HG03520 (cell line): ENCODE results near the gene ANKRD23.
"Not testable (repeated sequence)": the region's sequence is repeated elsewhere in the genome, so short reads cannot be mapped to it uniquely, and the experiment has no call there.

Source experiments
- ATAC-seq: cut with Tn5 transposase; IDR thresholded peaks from one replicate; pipeline ENCODE4 v1.9.1; 2021; ENCODE audit warnings: mild to moderate bottlenecking, moderate library complexity; ENCODE audit not compliant: unreplicated experiment

ANKRD23 gene

DNA sequence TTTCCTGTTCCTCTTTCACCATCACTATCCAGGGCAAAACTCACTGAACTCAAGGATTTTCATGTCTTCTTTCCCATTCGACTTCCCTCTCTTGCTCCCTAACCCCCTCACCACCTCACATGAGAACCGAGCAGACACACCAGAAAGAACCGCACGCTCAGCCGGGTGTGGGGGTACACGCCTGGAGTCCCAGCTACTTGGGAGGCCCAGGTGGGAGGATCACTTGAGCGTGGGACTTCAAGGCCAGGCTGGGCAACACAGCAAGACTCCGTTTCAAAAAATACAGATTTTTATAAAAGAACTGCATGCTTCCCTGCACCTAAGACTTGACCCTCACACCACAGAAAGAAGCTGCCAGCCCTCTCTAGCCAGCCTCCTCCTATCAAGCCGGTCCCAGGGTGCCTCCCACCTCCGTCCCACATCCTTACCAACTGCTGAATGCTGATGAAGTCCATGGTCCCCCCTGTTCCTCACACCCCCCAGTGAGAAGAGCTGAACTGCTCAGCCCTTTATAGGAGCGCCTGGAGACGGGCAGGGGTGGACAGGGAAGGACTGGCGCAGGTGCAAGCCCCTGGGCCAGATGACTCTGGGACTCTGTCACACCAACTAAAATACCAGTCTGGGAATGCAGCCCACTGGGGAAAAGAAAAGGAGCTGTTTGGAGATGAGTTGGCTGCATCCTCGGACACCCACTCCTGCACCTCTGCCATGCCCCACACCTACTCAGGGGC lies at the start of gene ANKRD23:
Gene ANKRD23 (minus strand): TSS at position 484 of the 731 bp plus-strand sequence. CDS start 29 bp downstream, at position 455.
- ATAC-seq = no peak

DNA sequence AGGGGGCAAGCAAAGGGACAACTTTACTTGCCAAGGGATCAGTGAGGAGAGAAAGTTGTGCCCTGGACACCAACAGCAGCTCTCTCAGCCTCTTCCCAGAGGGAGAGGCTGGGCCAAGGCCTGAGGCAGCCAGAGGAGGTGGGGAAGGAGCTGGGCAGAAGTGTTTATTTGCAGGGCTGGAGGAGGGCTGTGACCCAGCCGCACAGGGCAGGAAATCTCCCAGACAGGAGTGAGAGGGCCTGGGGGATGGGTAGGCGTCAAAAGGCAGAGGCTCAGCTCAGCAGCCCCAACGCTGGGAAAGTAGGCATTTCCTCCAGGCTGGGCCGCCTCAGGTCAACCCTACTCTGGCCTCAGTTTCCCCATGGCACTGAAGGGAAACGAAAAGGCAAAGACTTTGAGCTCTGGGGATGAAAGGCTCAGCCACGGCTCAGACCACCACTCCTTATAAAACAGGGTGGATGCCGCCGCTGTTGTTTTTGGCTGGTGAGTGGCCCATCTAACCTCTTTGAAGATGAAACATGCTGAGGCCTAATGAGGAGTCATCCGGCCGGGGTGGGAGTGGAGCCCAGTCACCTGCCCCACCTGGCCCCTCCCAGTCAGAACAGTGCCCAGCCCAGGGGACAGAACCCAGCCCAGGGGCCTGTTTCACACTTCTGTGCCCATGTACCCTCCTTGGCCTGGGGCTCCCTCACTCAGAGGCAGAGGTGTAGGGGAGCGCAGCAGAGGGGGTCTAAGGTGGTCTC lies 47.9 kb upstream of the ANKRD23 start:
- no peak for ATAC-seq

DNA sequence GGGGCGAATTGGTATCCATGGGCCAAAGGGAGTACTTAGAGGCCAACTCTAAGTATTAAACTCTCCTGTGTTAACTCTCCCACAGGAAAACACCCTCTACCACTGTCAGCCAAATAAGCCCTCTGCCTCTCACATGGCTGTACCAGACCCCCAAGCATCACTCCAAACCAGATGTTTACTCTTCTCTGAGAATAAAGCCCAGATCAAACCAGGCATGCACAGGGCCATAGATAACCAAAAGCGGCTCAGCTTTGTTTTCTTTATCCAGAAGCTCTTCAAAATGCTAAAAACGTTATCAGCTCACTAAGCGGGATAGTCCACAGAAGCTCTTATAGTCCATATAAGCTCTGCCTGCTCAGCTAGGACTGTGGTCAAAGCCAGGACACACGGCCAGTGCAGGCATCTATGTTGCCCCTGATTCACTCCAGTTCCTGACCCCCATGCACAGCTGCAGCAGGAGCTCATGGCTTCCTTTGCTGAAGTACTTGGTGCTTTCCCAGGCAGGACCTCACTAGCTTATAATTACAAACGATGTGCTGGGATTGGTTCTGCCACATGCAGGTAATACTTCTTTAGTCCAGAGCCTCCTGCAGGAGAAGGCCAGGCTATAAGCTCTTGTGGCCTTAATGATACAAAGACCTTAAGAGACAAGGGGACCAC lies 47.0 kb upstream of the ANKRD23 start:
- no peak for ATAC-seq

DNA sequence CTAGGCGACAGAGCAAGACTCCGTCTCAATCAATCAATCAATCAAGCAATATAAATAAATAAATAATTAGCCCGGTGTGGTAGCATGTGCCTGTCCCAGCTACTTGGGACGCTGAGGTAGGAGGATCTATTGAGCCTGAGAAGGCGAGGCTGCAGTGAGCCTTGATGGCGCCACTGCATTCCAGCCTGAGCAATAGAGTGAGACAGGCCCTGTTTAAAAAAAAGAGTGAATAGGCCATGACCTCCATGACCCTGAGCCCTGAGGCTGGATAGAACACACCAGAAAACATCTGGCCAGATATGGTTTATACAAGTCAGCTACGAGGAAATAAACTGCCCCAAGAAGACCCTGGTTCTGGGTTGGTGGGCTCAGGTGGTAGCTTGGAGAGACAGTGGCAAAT lies 46.4 kb upstream of the ANKRD23 start:
- no peak for ATAC-seq

DNA sequence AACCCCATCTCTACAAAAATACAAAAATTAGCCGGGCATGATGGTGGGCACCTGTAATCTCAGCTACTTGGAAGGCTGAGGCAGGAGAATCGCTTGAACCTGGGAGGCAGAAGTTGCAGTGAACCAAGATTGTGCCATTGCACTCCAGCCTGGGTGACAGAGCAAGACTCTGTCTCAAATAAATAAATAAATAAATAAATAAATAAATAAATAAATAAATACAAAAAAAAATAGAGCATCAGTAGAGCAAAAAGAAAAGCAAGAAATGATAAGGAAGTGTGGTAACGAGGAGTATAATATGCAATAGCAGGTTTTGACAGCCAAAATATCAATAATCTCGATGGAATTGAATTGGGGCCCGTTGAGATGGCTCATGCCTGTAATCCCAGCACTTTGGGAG lies 45.7 kb upstream of the ANKRD23 start:
- not testable (repeated sequence) for ATAC-seq

DNA sequence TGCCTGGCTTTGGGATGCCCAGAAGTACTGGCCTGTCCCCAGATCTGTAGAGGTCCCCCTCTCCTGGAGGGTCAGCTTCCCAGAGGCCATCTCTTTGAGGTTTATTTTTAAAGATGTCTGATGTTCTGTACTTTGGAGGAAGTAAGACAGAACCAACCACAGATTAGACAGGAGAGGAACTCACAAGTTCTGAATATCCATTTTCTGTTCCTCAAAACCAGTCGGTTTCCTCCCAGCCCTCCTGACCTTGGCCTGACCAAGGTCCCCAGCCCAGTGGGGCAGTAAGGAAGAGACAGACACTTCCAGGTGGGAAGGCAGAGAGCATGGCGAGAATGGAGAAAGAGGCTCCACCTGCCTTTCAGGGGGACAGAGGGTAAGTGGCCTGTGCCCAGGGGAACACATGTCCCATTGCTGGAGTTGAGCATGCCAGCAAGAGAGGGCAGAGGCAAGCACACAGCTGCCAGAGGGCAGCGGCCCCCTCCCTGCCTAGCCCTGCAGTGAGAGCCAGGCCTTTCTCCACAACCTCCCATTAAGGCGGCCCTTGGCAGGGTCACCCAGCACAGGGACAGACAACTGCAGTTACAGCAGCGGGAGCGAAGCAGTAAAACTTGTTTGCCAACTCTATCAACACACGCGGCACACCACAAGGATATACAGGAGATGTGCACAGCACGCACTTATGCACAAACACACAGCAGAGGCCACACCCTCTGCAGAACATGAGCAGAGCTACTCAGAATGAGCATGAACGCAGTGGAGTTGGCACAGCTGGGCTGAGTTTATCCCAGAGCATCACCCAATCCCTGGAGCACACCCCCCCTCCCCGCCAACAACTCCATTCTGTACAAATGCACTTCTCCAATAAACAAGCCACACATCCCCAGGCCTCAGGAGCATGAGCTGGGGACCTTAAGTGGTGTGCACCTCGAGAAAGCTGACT lies 44.5 kb upstream of the ANKRD23 start:
- ATAC-seq = no peak

DNA sequence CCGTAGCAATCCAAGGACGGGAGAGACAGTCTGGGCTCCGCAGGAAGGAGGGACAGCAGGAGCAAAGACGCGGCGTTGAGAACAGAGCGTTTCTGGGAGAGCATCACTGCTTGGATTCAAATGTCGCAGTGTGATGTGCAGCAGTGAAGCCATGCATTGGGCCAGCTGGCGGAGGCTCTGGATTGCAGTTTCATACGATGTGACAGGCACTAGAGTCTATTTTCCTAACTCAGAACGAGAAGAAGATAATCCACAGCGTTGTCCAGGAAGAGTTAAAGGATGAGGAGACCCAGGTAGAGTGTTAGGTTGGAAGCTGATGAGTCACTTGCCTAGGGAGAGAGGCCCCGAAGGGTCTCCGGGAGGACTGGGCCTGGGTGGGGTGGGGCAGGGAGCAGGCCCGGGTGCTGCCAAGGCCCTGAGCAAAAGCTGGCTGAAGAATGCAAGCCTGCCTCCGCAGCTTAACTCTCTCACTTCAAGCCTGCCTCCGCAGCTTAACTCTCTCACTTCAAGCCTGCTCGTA lies 43.7 kb upstream of the ANKRD23 start:
- no peak for ATAC-seq

DNA sequence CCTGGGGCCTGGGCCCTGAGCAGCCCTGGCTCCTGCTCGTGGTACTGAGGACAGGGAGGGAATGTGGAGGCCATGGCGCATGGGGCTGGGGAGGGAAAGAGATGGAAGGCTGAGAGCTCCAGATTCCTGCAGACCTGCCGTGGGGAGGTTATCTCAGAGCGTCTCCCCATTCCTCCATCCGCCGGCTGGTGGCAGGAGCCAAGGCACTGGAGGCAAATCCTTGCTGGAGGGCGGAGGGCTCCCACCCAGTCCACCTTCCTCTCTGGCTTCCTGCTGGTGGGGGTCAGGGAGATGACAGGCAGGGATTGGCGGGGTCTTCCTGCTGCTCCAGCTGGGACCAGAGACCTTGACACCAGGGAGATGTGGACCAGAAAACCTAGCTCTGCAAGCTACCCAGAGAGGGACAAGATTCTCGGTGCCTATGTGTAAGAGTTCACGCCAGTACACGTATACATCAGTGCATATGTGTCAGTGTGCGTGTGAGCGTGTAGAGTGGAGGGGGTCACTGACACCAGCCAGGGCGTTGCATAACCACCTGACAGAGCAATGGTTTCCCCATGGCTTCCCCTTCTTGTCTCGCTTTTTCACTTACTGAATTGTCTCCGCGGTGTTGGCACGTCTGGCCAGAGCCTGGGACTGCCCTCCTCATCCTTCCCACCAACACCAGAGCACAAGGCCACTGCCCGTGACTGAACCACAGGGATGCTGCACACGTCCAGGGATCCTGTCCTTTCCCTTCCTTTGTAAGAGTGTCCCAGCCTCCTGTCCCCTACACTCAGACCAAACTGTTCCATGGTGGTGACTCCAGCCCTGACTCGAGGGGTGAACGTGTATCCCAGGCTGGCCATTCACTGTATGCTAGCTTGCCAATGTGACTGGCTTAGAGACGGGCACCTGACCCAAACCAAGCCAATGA lies 41.9 kb upstream of the ANKRD23 start:
- ATAC-seq = no peak

DNA sequence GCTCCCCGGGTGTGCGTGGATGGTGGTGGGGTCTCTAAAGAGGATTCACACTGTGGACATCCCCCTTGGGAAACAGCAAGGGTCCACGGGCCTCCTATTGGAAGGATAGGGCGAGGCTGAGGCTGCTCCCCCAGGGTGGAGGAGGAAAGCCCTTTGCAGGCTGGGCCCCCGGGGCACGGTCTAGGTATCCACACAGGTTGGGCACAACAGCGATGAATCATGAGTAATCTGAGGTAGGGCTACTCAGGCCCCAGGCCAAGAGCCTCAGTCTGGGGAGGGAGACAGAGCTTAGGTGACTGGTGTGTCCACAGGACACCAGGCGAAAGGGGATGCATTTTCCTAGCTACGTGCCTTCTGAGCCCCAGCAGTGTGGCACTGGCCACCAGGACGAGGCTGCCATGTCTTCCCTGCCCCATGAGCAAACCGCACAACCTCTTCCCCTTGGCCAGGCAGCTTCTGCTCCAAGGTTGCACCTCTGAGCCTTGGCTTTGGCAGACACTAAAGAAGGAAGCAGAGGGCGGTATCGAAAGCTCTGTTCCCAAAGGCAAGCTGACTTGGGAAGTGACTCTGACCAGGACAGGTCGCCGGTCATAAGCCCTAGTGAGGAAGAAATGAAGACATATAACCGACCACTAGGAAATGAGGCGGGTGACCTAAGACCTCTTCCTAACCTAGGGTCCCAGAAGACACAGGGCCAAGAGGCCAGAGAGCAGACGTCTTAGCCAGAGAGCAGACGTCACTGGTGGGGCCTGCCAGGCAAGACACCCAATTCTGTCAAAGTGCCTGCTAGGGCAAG lies 40.7 kb upstream of the ANKRD23 start:
- no peak for ATAC-seq

DNA sequence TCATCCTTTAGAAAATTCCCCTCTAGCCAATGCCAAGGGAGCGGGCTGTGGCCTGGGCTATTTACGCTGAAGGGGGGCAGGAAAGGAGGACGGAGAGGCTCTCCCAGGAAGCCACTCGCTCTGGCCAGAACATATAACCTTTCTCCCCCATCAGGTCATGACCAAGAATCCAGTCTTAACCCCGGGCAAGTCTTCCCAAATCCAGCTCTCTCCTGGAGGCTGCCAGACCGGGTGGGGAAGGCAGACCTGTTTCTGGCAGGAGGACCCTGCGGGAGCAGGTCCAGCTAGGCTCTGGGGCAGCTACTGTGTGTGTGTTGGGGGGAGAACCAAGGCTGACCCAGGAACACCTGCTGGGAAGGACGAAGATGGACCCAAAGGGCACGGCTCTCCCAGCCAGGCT lies 39.5 kb upstream of the ANKRD23 start:
- no peak for ATAC-seq

DNA sequence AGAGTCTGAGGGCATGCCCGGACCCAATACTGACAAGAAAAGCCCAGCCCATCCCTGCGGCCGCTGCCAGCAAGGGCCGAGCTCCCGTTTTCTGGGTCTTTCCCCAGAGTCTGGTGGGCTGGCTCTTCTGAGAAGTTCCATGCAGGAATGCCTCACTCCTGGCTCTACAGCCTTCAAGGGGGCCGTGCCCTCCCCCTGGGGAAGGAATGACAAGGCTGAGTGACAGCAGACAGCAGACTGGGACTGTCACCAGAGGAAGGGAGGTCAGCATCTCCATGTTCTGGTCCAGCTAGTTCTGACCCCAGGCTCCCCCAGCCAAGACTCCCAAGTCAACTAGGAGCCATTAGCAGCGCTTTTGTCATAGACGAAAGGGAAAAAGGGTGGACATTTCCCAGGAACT lies 39.1 kb upstream of the ANKRD23 start:
- ATAC-seq = no peak

DNA sequence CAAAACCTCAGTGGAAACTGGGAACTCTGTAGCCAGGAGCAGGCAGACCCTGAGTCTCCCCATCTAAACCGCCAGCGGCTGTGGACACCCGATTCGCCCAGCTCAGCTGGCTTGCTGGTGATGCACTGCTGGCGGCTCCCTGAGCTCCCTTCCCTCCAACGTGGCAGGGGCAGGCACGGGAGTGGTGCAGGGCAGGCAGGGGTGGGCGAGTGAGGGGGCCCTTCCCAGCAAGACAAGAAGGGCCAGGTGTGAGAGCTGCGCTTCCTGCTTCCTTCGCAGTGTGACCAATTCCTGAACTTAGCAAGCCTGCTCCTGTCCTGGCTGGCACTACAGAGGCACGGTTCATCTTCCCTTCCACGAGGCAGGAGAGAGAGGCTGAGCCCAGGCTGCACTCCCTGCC lies 38.4 kb upstream of the ANKRD23 start:
- no peak for ATAC-seq

DNA sequence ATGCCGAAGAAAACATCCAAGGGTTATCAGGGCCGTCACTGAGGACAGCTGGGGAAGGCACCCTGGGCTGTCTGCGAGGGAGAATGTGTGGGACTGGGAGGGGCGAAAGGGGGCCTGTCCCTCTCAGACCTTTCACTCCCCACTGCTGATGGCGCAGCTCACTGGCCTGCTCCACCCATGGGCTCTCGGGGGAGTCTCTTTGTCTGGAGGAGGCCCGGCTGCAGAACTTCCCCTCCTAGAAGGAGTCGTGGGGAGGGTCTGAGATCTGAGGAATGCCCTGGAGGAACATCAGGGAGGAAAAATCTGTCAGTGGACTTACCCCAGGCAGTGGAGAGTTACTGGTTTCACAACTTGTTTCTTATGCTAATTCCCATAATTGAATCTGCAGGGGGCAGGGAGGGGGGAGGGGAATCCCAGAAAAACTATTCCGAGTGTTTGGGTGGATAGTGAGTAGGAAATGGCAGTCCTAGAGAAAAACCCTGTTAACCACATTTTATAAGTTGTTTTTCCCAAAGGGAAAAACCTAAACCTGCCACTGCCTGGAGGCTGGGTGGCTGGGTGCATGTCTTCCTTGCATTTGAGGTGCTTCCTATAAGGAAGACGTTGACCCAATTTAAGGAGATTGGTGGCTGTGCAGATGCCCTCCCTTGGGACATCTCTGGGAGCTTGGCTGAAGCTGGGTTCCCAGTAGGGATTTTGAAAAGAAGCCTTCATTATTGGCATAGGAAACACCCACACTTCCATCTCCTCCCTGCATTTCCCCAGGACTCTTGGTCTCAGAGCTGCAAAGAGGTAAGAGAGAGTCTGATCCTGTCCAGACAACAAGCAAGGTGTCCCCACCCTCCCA lies 37.8 kb upstream of the ANKRD23 start:
- no peak for ATAC-seq

DNA sequence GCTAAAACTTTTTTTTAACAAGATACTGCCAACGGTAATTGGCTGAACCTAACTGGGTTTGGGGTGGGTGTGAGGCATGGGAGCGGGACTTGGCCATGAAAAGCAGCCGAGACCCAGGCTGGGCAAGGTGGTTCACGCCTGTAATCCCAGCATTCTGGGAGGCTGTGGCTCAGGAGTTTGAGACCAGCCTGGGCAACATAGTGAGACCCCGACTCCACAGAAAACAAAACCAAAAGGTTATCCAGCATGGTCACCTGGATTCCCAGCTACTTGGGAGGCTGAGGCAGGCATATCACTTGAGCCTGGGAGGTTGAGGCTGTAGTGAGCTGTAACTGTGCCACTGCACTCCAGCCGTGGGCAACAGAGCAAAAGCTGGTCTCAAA lies 37.1 kb upstream of the ANKRD23 start:
- ATAC-seq = no peak

DNA sequence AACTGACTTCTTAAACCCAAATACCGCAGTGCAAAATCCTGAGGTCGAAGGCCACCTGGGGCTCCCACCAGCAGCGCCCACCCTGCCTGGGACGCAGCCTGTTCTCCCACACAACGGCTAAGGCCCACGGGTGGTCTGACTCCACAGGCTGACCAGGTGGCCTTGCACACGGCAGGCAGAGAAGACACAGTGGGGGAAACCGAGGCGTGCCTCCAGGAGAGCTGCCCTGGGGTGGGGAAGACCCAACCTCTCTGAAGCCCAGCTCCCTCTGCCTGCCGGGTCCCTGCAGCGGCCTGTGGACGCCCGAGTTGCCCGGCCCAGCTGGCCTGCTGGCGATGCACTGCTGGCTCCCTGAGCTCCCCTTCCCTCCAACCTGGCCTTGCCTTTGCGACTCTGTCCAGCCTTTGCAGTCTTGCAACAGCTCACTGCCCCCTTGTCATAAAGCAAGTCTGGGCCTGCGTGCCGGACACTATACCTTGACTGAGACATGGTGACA lies 35.8 kb upstream of the ANKRD23 start:
- ATAC-seq = no peak

DNA sequence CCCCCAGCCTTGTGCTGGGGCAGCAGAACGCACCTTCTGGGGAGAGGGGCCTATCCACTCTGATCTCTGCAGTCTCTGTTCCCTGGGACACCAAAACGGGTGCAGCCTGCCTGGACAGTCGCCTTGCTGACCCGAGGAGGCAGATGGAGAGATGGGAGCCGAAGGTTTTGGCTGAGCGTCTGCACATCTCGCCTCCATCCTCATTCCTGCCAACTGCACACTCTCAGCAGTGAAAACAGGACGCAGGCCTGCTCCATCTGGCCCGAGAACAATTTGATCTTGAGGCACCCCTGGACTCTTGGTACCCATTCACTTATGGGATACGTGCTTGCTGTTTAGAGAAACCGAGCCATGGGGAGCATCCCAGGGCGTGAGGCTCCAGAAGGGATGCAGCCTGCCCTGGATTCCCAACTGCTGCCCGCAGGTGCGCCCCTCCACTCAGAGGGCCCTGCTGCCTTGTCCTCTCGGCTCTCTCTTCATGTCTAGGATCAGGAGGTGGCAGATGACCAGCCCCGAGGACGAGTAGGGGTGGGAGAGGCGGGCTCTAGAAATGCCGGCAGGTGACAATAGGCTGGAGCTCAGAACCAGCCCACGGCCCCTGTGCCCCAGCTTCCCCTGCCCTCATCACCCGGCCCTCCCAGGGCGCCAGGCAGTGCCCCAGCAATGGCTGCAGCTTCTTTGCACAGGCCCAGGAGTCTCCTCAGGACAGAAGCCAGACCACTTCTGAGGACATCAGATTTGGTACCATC lies 35.1 kb upstream of the ANKRD23 start:
- ATAC-seq = no peak

DNA sequence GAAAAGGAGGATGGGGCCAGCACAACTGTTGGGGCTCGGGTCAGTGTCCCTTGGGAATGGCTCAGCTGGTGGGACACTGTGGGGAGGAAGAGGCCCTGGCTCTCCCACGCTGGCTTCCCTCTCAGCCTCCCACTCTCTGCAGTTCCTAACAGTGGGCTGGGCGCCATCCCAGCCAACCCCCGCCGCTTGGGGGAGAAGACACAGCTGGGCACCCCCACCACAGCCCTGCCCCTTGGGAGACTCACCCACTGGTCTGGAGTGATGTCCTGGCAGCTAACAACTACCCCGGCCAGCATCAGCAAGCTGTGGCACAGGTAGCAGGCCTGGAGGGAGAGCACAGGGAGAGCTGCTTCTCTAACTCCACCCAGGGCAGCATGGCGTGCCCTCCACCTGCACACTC lies 34.4 kb upstream of the ANKRD23 start:
- no peak for ATAC-seq
